Measurements from ENCODE around the gene KCNH3. TPM values are rescaled to one million over a fixed set of nuclear protein-coding genes. Genes with fewer than 3 reads are reported as not detected.

Gene KCNH3
- total RNA-seq, 1 donor from 2014 or later, result 0.12 TPM

DNA sequence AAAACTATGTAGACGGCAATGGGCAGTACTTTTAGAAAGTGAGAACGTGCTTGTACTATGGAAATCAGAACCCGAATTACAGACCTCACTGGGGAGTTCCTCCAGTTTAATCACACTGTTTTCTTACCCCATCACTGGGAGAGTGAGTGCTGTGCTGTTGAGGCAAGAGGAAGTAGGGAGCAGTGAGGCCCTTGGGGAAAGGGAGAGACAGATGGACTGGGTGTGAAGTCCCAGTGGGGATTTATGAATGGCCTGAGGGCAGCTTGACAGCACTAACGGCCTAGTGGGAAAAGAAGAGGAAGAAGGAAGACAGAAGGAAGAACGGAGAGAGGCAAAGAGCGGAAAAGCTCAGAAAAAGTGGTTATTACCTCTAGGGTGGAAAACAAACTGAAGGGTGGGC, 23.4 kb downstream of the KCNH3 start:
- TF ChIP-seq, protein P1, sequence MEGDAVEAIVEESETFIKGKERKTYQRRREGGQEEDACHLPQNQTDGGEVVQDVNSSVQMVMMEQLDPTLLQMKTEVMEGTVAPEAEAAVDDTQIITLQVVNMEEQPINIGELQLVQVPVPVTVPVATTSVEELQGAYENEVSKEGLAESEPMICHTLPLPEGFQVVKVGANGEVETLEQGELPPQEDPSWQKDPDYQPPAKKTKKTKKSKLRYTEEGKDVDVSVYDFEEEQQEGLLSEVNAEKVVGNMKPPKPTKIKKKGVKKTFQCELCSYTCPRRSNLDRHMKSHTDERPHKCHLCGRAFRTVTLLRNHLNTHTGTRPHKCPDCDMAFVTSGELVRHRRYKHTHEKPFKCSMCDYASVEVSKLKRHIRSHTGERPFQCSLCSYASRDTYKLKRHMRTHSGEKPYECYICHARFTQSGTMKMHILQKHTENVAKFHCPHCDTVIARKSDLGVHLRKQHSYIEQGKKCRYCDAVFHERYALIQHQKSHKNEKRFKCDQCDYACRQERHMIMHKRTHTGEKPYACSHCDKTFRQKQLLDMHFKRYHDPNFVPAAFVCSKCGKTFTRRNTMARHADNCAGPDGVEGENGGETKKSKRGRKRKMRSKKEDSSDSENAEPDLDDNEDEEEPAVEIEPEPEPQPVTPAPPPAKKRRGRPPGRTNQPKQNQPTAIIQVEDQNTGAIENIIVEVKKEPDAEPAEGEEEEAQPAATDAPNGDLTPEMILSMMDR (conservative IDR thresholded peaks at IDR 0.05; ENCODE audit: low read depth, low read length), result no peak
- no peak overlapping the region for H3K4me3 ChIP-seq (ENCODE audit: low read depth, low read length)
- no peak for DNase-seq (ENCODE audit: low read depth)

- TF ChIP-seq, protein P1 (conservative IDR thresholded peaks at IDR 0.05; ENCODE audit: low read depth, low read length), result no peak
- H3K4me3 ChIP-seq (ENCODE audit: low read depth, low read length), result no peak overlapping the region
- no peak for DNase-seq (ENCODE audit: low read depth)
Measured at GRCh38 chr12:49562831-49563230, 24.0 kb downstream of the KCNH3 start.

GRCh38 chr12:49563951-49564685, 25.3 kb downstream of the KCNH3 start:
- TF ChIP-seq, protein P1 (conservative IDR thresholded peaks at IDR 0.05; ENCODE audit: low read depth, low read length), result no peak
- no peak overlapping the region for H3K4me3 ChIP-seq (ENCODE audit: low read depth, low read length)
- DNase-seq (ENCODE audit: low read depth), result no peak

GRCh38 chr12:49564686-49565405, 26.0 kb downstream of the KCNH3 start:
- TF ChIP-seq, protein P1 (conservative IDR thresholded peaks at IDR 0.05; ENCODE audit: low read depth, low read length), result no peak
- no peak overlapping the region for H3K4me3 ChIP-seq (ENCODE audit: low read depth, low read length)
- DNase-seq (ENCODE audit: low read depth), result no peak

- DNase-seq (ENCODE audit: low read depth), result no peak
- TF ChIP-seq, protein P1 (conservative IDR thresholded peaks at IDR 0.05; ENCODE audit: low read depth, low read length), result no peak
Measured at GRCh38 chr12:49565406-49566265, 26.8 kb downstream of the KCNH3 start.

GRCh38 chr12:49566361-49566760, 27.5 kb downstream of the KCNH3 start:
- TF ChIP-seq, protein P1 (conservative IDR thresholded peaks at IDR 0.05; ENCODE audit: low read depth, low read length), result no peak
- H3K4me3 ChIP-seq (ENCODE audit: low read depth, low read length), result no peak overlapping the region
- no peak for DNase-seq (ENCODE audit: low read depth)

More at GRCh38 chr12:49565406-49566265, 26.8 kb downstream of the KCNH3 start:
- H3K4me3 ChIP-seq (ENCODE audit: low read depth, low read length), result no peak overlapping the region

Measured in epithelial cell of proximal tubule (primary cell).